Common myeloid progenitor, CD34-positive (primary cell): Measurements from ENCODE around the gene TOX3.

Source experiments
- CTCF ChIA-PET: fragments of 350-600 bp; sonication (Branson Sonifier 250); formaldehyde crosslinking; loops from one replicate; lab custom pipeline; 2021; ENCODE audit warnings: antibody characterized with exemption; lab: Charles Lee
- POLR2A ChIA-PET: fragments of 350-600 bp; sonication (Branson Sonifier 250); formaldehyde crosslinking; loops from one replicate; lab custom pipeline; 2021; ENCODE audit warnings: antibody characterized with exemption; lab: Charles Lee
- DNase-seq, 3 donors: peaks; one replicate each; pipeline versions ENCODE4 v3.0.0 to v3.0.0-alpha.2; 2013
- H3K27ac ChIP-seq, 2 experiments: 1 replicate in 1 of 2; 2 replicates in 1 of 2; pipeline ENCODE4 v1.7.0; 2013; ENCODE audit warnings: inconsistent platforms in 2 of 2, low read length in 2 of 2, mild to moderate bottlenecking in 2 of 2, low read depth in 1 of 2, moderate library complexity in 1 of 2; ENCODE audit not compliant: severe bottlenecking in 2 of 2, insufficient read depth in 1 of 2, poor library complexity in 1 of 2
- H3K27me3 ChIP-seq, 5 experiments: replicated peaks in 2 of 5; 1 replicate in 3 of 5; 2 replicates in 2 of 5; pipeline versions ENCODE4 v1.6.1 to v1.7.0; 2013; ENCODE audit warnings: low read length in 4 of 5, mild to moderate bottlenecking in 2 of 5, moderate library complexity in 2 of 5, inconsistent platforms in 1 of 5; ENCODE audit not compliant: insufficient read depth in 5 of 5, control insufficient read depth in 4 of 5
- H3K36me3 ChIP-seq, 4 experiments: 1 replicate in 2 of 4; 2 replicates in 2 of 4; pipeline versions ENCODE4 v1.6.1 to v1.7.0; 2013; ENCODE audit warnings: low read length in 3 of 4, control low read depth in 1 of 4, mild to moderate bottlenecking in 1 of 4; ENCODE audit not compliant: control insufficient read depth in 4 of 4, insufficient read depth in 4 of 4
- H3K4me1 ChIP-seq, 4 experiments: 1 replicate in 3 of 4; 2 replicates in 1 of 4; pipeline versions ENCODE4 v1.6.1 to v1.7.1; 2013; ENCODE audit warnings: low read length in 3 of 4, mild to moderate bottlenecking in 3 of 4, control low read depth in 1 of 4, inconsistent platforms in 1 of 4, moderate library complexity in 1 of 4; ENCODE audit not compliant: control insufficient read depth in 4 of 4, insufficient read depth in 4 of 4; ENCODE audit errors: control extremely low read depth in 1 of 4
- H3K4me3 ChIP-seq, 7 experiments: 1 replicate in 4 of 7; 2 replicates in 3 of 7; pipeline versions ENCODE4 v1.5.1 to v1.7.0; 2013; ENCODE audit warnings: mild to moderate bottlenecking in 7 of 7, low read length in 6 of 7, moderate library complexity in 6 of 7, inconsistent platforms in 2 of 7, low read depth in 2 of 7, control low read depth in 1 of 7; ENCODE audit not compliant: insufficient read depth in 4 of 7, control insufficient read depth in 1 of 7; ENCODE audit errors: extremely low read depth in 1 of 7
- H3K9me3 ChIP-seq, 5 experiments: 1 replicate in 4 of 5; 2 replicates in 1 of 5; pipeline versions ENCODE4 v1.6.1 to v1.7.1; 2013; ENCODE audit warnings: low read length in 4 of 5, mild to moderate bottlenecking in 2 of 5, inconsistent platforms in 1 of 5, low read depth in 1 of 5, moderate library complexity in 1 of 5; ENCODE audit not compliant: control insufficient read depth in 4 of 5, insufficient read depth in 2 of 5; ENCODE audit errors: control extremely low read depth in 1 of 5
- WGBS: methylation state at CpG from one replicate; pipeline ENCODE4 v1.1.5; 2013; ENCODE audit not compliant: insufficient coverage; 5-methylcytosine and 5-hydroxymethylcytosine counted together

TOX3 gene

DNA sequence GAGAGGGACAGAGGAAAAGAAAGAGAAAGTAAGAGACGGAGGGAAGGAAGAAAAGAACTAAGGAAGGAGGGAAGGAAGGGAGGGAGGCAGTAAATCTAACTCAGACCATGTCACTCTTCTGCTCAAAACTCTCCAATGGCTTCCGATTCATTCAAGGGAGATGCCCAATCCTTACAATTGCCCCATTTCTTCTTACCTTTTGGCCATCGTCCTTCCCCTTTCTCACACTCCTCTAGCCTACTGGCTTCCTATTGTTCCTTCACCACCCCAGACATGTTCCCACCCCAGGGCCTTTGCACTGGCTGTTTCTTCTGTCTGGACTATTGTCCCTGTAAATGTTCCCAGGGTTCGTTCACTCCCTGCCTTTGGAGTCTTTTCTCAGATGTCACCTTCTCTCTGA, 72.3 kb downstream of the TOX3 start:
- H3K27ac ChIP-seq, result no peak overlapping the region
- CTCF ChIA-PET, result no interaction called here

DNA sequence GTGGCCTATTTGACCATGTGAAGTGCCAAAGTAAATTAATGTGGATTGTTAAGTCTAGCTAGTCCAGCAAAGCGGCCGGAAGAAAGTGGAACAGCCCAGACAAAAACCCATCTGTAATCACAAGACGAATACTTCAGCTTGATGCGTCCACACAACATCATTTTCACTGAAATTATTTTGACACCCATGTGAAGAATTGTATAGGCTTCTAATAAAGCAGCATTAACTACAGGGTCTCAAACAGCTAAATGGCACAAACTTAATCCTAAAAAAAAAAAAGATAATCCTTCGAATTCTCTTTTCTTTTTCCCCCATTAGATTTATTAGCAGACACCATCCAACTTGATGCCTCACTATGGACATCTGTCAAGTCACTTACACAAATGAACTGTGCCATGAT, 73.8 kb downstream of the TOX3 start:
- Histone ChIP-seq H3K27ac (no peak overlapping the region), H3K36me3 (no peaks in the 10 kb centered on the region), H3K4me3 (no peak overlapping the region), H3K9me3 (no peaks in the 10 kb centered on the region), H3K4me1 (no peaks in the 10 kb centered on the region), H3K27me3 (no peaks in the 10 kb centered on the region)
- 88% methylated on average over 3 of the region's 5 CpGs for WGBS
- ChIA-PET CTCF (no interaction called here), POLR2A (no interaction called here)
- no peak for DNase-seq

More for the DNA sequence above, 72.3 kb downstream of the TOX3 start:
- no peaks in the 10 kb centered on the region for H3K9me3 ChIP-seq
- POLR2A ChIA-PET, result no interaction called here
- H3K36me3 ChIP-seq, result no peaks in the 10 kb centered on the region
- no peak overlapping the region for H3K4me3 ChIP-seq
- H3K4me1 ChIP-seq, result no peaks in the 10 kb centered on the region
- no peaks in the 10 kb centered on the region for H3K27me3 ChIP-seq
- DNase-seq, result no peak
- WGBS, result 93% methylated on average over 3 of the region's 4 CpGs

DNA sequence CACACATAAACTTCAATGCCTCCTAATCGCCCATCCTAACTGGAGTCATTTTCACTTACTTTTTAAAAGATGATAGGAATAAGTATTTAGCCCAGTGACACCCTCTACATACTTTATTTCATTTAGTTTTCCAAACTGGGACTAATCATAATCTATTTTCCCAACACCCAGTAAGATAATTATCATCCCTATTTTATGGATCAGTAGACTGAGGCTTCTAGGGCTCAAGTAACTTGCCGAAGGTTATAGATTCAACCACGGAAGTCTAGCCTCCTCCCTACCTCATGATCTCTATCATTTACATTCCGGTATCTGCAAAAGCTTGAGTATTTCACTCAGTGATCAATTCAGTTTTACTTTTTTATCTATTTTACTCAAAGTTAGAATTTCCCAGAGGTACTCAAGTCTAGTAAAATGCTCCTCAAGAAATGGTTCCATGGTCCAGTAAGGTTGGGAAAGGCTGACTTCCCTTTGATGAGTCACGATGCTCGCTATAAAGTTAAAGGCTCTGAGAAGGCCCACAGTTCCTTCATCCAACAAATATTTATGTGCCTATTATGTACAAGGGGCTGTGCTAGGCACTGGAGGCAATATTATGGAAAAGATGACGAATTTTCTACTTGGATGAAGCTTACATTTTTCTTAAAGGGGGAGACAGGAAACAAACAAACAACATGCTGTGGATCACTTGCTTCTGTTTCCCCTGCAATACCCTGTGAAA, 75.1 kb downstream of the TOX3 start:
- no peak for DNase-seq

DNA sequence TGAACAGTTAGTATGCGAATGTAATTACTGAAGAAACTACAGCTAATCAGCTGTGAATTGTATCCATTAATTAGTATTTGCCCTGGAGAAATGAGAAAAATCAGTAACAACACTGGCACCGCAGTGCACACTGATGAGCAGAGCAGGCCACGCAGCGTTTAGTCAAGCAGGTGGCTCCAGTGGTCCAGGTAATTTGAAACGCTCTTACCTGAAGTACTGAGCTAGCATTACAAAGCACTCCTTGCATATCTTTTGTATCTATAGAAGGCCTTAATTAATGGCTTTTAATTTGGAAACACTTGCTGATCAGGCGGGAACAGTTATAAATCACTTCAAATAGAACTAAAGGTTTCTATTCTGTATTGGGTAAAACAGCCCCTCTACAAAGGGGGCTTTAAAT, 76.4 kb downstream of the TOX3 start:
- DNase-seq, result no peak
- 89% methylated on average over 5 of the region's 6 CpGs for WGBS
- Histone ChIP-seq H3K27ac (no peak overlapping the region), H3K27me3 (no peaks in the 10 kb centered on the region), H3K4me3 (no peak overlapping the region), H3K4me1 (no peaks in the 10 kb centered on the region), H3K36me3 (no peaks in the 10 kb centered on the region), H3K9me3 (no peaks in the 10 kb centered on the region)
- ChIA-PET POLR2A (no interaction called here), CTCF (no interaction called here)

More for the DNA sequence above, 75.1 kb downstream of the TOX3 start:
- ChIA-PET CTCF (interaction anchor here (1.0 kb wide), 1 partner anchor 11 kb away, joined by 3 read pairs; no protein-coding TSS in a partner anchor), POLR2A (no interaction called here)
- H3K27ac ChIP-seq, result no peak overlapping the region
- no peaks in the 10 kb centered on the region for H3K9me3 ChIP-seq
- H3K27me3 ChIP-seq, result no peaks in the 10 kb centered on the region
- H3K4me1 ChIP-seq, result no peaks in the 10 kb centered on the region
- H3K36me3 ChIP-seq, result no peaks in the 10 kb centered on the region
- WGBS, result 82% methylated on average over 4 of the region's 7 CpGs
- no peak overlapping the region for H3K4me3 ChIP-seq

DNA sequence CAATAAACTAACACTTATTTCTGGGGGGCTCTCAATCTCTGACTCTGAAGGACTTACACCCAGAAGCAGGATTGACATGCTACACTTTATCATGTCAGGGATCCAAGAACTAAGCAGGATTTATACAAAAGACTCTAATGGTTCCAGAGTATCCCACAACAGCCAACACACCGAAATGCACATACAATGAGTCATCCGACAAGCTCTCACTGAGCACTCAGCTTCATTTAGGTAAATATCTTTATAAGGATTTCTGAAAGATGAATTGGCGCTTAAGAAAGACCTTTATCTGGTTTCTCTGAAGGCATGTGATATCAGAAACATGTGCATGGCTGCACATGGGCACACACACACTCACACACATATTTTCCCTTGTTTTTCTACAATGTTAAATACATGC, 77.2 kb downstream of the TOX3 start:
- no CpG with 5 or more reads among the region's 3 CpGs for WGBS
- Histone ChIP-seq H3K27me3 (no peaks in the 10 kb centered on the region), H3K9me3 (no peaks in the 10 kb centered on the region), H3K4me3 (no peak overlapping the region), H3K36me3 (no peaks in the 10 kb centered on the region), H3K27ac (no peak overlapping the region), H3K4me1 (no peaks in the 10 kb centered on the region)
- no peak for DNase-seq
- ChIA-PET POLR2A (no interaction called here), CTCF (no interaction called here)

DNA sequence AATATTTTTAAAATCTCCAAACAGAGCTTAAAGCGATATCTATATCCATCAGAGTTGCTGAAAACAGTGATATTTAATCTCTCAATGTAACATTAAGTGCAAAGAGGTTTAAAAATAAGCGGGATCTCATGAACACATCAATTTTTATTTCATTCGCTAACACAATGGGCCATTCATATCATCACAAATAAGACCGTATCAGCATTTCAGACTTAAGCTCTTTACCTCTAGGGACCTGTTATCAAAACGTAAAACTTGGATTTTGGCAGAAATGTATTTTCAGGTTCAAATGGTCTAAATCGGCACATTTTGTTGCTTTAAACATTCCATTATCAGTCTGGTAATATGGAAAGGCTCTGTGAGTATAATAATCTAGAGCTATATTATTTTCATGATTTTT, 77.9 kb downstream of the TOX3 start:
- no peaks in the 10 kb centered on the region for H3K36me3 ChIP-seq

DNA sequence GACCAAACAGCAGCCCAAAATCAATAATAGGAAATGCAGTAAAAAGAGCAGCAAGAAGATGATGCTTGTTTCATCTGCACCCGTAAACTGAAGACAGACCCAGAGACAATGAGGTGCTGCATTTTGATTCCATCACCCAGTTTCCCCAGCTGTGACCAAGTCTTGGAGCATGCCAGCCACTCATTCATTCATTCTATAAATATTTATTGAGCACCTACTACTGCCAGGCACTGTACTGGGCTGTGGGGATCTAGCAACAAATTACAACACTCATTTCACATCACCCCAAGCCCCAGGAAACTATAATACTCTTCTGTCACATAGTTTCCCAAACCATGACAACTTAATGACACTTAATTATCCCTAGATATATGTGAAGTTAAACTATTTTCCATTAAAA, 79.2 kb downstream of the TOX3 start:
- Histone ChIP-seq H3K27ac (no peak overlapping the region), H3K9me3 (no peaks in the 10 kb centered on the region), H3K36me3 (no peaks in the 10 kb centered on the region), H3K4me1 (no peaks in the 10 kb centered on the region), H3K4me3 (no peak overlapping the region), H3K27me3 (no peaks in the 10 kb centered on the region)
- ChIA-PET CTCF (no interaction called here), POLR2A (no interaction called here)
- no peak for DNase-seq
- 100% methylated on average over 1 of the region's 1 CpG for WGBS

More for the DNA sequence above, 77.9 kb downstream of the TOX3 start:
- WGBS, result 92% methylated on average over 2 of the region's 6 CpGs
- no peak for DNase-seq
- no peaks in the 10 kb centered on the region for H3K4me1 ChIP-seq
- H3K9me3 ChIP-seq, result no peaks in the 10 kb centered on the region
- no peak overlapping the region for H3K4me3 ChIP-seq
- no peak overlapping the region for H3K27ac ChIP-seq
- ChIA-PET CTCF (interaction anchor here (0.9 kb wide), 1 partner anchor 9 kb away, joined by 3 read pairs; no protein-coding TSS in a partner anchor), POLR2A (no interaction called here)
- no peaks in the 10 kb centered on the region for H3K27me3 ChIP-seq
